Skeletal muscle satellite cell (primary cell): ENCODE data around the gene UBB. TPM values are rescaled to one million over a fixed set of nuclear protein-coding genes. Genes with fewer than 3 reads are reported as not detected.

Experiments used
- H3K27me3 ChIP-seq: 2 replicates; pipeline ENCODE4 v1.7.0; 2013; ENCODE audit warnings: low read length; ENCODE audit not compliant: control insufficient read depth, insufficient read depth
- H3K36me3 ChIP-seq: 2 replicates; pipeline ENCODE4 v1.7.0; 2013; ENCODE audit warnings: mild to moderate bottlenecking, control low read depth, low read length; ENCODE audit not compliant: insufficient read depth
- H3K4me1 ChIP-seq: 2 replicates; pipeline ENCODE4 v1.7.0; 2013; ENCODE audit warnings: low read length; ENCODE audit not compliant: control insufficient read depth, insufficient read depth
- H3K4me2 ChIP-seq: 2 replicates; pipeline ENCODE4 v1.7.0; 2013; ENCODE audit warnings: mild to moderate bottlenecking, low read length
- H3K4me3 ChIP-seq: 2 replicates; pipeline ENCODE4 v1.7.0; 2013; ENCODE audit warnings: low read length
- H3K9ac ChIP-seq: 2 replicates; pipeline ENCODE4 v1.7.0; 2013; ENCODE audit warnings: mild to moderate bottlenecking, low read depth, low read length, moderate library complexity
- H3K9me3 ChIP-seq: replicated peaks from 2 replicates; pipeline ENCODE4 v1.7.0; 2013; ENCODE audit warnings: mild to moderate bottlenecking, control low read depth, low read length
- total RNA-seq: library from RNA; depleted of rRNA; stranded (reverse); fragments of >200 nt; gene quantifications from 2 replicates; pipeline ENCODE4 v1.2.3, GENCODE V29; 2012; rRNA removed

The UBB gene
- total RNA-seq: 1,088 and 1,189 TPM in 2 replicates

DNA sequence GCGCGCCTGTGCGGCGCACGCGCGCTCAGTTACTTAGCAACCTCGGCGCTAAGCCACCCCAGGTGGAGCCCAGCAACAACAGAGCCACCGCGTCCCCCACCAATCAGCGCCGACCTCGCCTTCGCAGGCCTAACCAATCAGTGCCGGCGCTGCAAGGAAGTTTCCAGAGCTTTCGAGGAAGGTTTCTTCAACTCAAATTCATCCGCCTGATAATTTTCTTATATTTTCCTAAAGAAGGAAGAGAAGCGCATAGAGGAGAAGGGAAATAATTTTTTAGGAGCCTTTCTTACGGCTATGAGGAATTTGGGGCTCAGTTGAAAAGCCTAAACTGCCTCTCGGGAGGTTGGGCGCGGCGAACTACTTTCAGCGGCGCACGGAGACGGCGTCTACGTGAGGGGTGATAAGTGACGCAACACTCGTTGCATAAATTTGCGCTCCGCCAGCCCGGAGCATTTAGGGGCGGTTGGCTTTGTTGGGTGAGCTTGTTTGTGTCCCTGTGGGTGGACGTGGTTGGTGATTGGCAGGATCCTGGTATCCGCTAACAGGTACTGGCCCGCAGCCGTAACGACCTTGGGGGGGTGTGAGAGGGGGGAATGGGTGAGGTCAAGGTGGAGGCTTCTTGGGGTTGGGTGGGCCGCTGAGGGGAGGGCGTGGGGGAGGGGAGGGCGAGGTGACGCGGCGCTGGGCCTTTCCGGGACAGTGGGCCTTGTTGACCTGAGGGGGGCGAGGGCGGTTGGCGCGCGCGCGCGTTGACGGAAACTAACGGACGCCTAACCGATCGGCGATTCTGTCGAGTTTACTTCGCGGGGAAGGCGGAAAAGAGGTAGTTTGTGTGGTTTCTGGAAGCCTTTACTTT lies at the start of gene UBB:
TSS of gene UBB (plus strand) at position 452 of the 856 bp plus-strand sequence. CDS start 817 bp downstream, outside the sequence.
- H3K4me1 ChIP-seq: peaks cover 25% of the 10 kb centered on the region
- no peaks in the 10 kb centered on the region for H3K27me3 ChIP-seq
- peak within 1 kb of the TSS; percentile 76 for H3K4me3 ChIP-seq
- H3K9ac ChIP-seq: peak within 1 kb of the TSS; percentile 89
- H3K9me3 ChIP-seq: no peaks in the 10 kb centered on the region
- H3K4me2 ChIP-seq: peak within 1 kb of the TSS; percentile 82
- H3K36me3 ChIP-seq: peaks cover 22% of the 10 kb centered on the region

DNA sequence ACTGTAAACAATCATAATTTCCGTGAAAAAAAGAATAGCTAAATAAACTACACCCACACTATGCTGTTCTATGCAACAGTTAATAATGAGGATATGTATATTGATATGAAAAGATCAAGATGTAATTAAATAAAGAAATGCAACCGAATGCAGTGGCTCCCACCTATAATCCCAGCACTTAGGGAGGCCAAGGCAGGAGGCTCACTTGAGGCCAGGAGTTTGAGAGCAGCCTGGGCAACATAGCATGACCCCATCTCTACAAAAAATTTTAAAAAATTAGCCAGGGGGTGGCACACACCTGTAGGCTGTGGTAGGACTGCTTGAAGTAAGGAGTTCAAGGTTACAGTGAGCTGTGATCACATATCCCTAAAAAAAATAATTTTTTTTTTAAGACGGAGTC lies 42.5 kb upstream of the UBB start:
- H3K9me3 ChIP-seq: no peaks in the 10 kb centered on the region
- H3K27me3 ChIP-seq: no peaks in the 10 kb centered on the region
- H3K4me2 ChIP-seq: no peak overlapping the region

DNA sequence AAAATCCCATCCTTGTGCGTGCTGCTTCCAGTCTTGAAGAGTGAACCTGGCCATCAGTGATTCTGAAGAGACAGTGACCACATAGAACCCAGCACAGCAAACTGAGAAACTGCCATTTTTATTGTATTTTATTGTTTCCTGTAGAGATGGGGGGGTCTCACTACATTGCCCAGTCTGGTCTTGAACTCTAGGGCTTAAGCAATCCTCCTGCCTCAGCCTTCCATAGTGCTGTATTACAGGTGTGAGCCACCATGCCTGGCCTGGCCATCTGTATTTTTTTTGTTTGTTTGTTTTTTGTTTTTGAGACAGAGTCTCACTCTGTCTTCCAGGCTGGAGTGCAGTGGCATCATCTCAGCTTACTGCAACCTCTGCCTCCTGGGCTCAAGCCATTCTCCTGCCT lies 41.5 kb upstream of the UBB start:
- no peak overlapping the region for H3K4me2 ChIP-seq
- H3K4me1 ChIP-seq: no peaks in the 10 kb centered on the region
- peaks cover 3% of the 10 kb centered on the region for H3K36me3 ChIP-seq
- H3K4me3 ChIP-seq: no peak overlapping the region
- no peaks in the 10 kb centered on the region for H3K27me3 ChIP-seq
- no peak overlapping the region for H3K9ac ChIP-seq
- H3K9me3 ChIP-seq: no peaks in the 10 kb centered on the region

More for the DNA sequence above, 42.5 kb upstream of the UBB start:
- Histone ChIP-seq H3K4me3 (no peak overlapping the region), H3K4me1 (no peaks in the 10 kb centered on the region), H3K9ac (no peak overlapping the region), H3K36me3 (no peaks in the 10 kb centered on the region)

DNA sequence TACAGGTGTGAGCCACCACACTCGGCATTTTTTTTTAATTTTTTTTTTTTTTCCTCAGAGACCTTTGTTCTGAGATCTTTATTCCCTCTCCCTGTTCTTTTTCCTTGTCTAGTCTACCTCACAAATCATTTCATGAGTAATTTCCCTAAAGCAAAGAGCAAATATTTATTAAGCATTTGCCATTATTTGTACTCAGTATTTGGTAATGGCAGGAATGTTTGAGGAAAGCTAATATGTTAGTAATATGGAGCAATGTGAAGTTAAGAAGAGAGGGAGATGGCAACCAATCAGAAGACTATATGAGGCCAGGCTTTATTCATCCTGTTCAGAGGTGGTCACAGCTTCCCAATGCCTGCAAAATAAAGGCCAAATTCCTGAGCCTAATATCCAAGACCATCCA lies 40.9 kb upstream of the UBB start:
- Histone ChIP-seq H3K9ac (no peak overlapping the region), H3K36me3 (peaks cover 4% of the 10 kb centered on the region), H3K4me3 (no peak overlapping the region), H3K9me3 (no peaks in the 10 kb centered on the region), H3K4me1 (no peaks in the 10 kb centered on the region), H3K4me2 (no peak overlapping the region), H3K27me3 (no peaks in the 10 kb centered on the region)

DNA sequence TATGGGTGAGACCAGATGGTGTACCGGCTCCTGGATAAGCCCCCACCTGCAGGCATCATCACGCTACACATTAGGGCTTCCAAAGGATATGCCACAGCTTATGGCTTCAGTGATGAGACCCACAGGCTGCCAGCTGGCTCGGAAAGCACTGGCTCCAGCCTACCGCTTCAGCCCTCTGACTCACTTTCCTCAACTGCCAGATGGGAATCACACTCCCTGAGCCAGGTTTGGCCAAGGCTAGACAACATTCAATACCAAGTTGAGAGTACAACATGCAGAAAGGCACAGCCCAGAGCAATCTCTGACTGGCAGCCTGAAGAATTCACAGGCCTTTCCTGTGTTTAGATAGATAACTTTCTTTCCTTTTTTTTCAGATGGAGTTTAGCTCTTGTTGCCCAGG lies 37.9 kb upstream of the UBB start:
- Histone ChIP-seq H3K4me1 (no peaks in the 10 kb centered on the region), H3K9me3 (no peaks in the 10 kb centered on the region), H3K4me2 (no peak overlapping the region), H3K27me3 (no peaks in the 10 kb centered on the region), H3K9ac (no peak overlapping the region), H3K36me3 (peaks cover 4% of the 10 kb centered on the region), H3K4me3 (no peak overlapping the region)

DNA sequence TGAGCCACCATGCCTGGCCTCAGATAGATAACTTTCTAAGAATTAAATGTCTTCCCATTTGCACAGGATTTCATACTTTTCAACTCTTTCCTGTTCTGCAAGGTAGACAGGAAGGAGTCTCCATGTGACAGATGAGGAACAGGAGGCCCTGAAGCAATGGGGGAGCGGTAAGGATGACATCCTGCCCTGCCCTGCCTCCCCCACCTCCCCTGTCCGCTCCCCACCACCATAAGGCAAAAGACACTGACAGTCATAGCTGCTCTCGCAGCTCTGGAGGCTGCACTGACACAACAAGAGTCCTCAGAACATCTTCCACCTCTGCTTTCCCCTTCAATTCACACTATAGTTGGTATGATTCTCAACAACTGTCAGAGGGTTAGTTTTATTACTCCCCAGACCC lies 37.3 kb upstream of the UBB start:
- no peak overlapping the region for H3K4me3 ChIP-seq
- H3K9ac ChIP-seq: no peak overlapping the region
- no peaks in the 10 kb centered on the region for H3K9me3 ChIP-seq
- H3K4me1 ChIP-seq: no peaks in the 10 kb centered on the region
- no peaks in the 10 kb centered on the region for H3K27me3 ChIP-seq
- H3K36me3 ChIP-seq: peaks cover 8% of the 10 kb centered on the region
- H3K4me2 ChIP-seq: no peak overlapping the region

DNA sequence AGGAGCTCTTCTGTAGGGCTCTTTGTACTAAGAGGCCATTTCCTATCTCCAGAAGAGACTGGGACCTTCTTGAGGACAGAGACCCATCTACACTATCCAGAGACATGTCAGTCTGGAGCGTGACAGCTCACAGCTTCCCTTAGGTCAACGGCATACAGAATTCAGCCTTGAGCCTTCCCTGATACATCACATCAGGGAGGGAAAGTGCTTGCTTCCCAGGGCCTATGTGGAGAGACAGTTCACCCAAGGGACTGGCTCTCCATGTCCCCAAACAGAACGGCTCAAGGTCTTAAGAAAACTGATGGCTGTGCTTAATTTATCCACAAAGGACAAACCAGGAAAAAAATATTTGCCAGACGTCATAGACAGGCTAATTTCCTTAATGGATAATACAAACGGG lies 35.3 kb upstream of the UBB start:
- Histone ChIP-seq H3K9me3 (no peaks in the 10 kb centered on the region), H3K4me3 (no peak overlapping the region), H3K4me1 (no peaks in the 10 kb centered on the region), H3K9ac (no peak overlapping the region), H3K4me2 (no peak overlapping the region), H3K27me3 (no peaks in the 10 kb centered on the region), H3K36me3 (peaks cover 9% of the 10 kb centered on the region)

DNA sequence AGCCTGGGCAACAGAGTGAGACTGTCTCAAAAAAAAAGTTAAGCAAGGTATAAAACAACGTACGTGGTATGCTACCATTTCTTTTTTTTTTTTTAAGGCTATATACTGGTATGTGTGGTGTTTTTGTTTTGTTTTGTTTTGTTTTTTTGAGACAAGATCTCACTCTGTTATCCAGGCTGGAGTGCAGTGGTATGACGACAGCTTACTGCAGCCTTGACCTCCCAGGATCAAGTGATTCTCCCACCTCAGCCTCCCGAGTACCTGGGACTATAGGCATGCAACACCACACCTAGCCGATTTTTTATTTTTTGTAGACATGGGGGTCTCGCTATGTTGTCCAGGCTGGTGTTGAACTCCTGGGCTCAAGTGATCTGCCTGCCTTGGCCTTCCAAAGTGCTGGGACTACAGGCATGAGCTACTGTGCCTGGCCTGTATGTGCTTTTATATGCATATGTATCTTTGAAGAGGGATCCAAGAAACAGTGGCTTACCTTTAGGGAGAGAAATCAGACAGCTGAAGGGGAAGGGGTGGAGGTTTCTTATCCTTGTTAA lies 34.1 kb upstream of the UBB start:
- Histone ChIP-seq H3K9me3 (no peaks in the 10 kb centered on the region), H3K4me1 (peaks cover 5% of the 10 kb centered on the region), H3K9ac (no peak overlapping the region), H3K4me3 (no peak overlapping the region), H3K27me3 (no peaks in the 10 kb centered on the region), H3K4me2 (no peak overlapping the region), H3K36me3 (peaks cover 9% of the 10 kb centered on the region)

DNA sequence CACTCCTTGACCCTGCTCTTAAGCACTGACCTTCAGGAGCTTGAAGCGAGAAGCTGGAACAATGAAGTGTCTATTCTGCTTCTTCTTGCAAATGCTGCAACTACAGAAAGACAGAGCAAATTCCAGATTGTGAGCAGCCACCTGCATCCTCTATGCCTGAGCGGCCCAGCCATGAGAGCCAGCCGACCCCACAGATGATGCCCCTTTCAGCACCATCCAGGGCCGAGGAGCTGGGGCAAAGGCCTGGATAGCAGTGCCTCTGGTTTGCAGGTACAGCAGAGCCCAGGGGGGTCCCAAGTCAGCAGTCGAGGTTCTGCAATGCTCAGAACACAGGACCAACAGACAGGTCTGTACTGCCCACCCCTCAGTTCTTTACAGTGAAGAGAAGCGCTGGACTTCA lies 32.3 kb upstream of the UBB start:
- Histone ChIP-seq H3K9me3 (no peaks in the 10 kb centered on the region), H3K27me3 (no peaks in the 10 kb centered on the region), H3K4me1 (peaks cover 8% of the 10 kb centered on the region), H3K9ac (no peak overlapping the region), H3K4me2 (no peak overlapping the region), H3K4me3 (no peak overlapping the region), H3K36me3 (peaks cover 9% of the 10 kb centered on the region)

DNA sequence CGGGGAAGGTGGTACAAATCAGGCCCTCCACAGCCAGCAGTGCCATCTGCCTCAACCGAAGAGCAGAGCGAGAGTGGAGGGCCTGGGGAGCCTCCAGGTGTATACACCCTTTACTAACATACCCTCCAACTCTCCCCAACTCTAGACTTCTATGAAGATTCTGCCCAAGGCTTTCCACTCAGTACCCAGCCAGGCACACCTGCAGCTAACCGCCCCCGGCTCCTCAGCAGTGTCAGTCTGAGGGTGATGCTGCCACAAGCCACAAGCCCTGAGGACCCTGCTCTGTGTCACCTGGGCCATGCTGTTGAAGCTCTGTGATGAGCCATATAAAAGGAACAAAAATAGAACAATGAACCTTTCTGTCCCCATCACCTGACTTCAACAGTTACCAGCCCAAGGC lies 31.5 kb upstream of the UBB start:
- Histone ChIP-seq H3K27me3 (no peaks in the 10 kb centered on the region), H3K4me3 (no peak overlapping the region), H3K9me3 (no peaks in the 10 kb centered on the region), H3K36me3 (peaks cover 5% of the 10 kb centered on the region), H3K4me2 (no peak overlapping the region), H3K4me1 (peaks cover 8% of the 10 kb centered on the region), H3K9ac (no peak overlapping the region)

DNA sequence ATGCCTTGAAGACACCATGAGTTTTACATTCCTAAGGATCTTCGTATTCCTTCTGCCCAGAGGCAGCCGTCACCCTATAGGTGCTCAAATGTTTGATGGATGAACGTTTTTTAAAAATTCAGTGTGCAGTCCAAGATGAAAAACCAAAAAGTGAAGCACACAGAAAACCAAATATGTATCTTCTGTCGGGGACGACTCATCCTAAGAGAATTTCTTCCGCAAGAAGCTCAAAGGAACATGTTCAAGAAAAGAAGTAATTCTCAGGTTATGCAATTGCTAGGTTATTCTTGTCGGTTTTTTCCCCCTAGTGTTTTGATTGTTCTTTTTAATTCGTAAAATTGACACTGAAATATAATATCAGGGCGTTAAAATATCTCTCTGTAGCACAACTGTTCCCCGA lies 29.1 kb upstream of the UBB start:
- peaks cover 4% of the 10 kb centered on the region for H3K36me3 ChIP-seq
- H3K27me3 ChIP-seq: no peaks in the 10 kb centered on the region
- H3K4me1 ChIP-seq: peaks cover 8% of the 10 kb centered on the region
- peak overlapping the region; percentile 86 for H3K4me2 ChIP-seq
- H3K9ac ChIP-seq: peak overlapping the region; percentile 68
- H3K9me3 ChIP-seq: no peaks in the 10 kb centered on the region
- H3K4me3 ChIP-seq: peak overlapping the region; percentile 68

DNA sequence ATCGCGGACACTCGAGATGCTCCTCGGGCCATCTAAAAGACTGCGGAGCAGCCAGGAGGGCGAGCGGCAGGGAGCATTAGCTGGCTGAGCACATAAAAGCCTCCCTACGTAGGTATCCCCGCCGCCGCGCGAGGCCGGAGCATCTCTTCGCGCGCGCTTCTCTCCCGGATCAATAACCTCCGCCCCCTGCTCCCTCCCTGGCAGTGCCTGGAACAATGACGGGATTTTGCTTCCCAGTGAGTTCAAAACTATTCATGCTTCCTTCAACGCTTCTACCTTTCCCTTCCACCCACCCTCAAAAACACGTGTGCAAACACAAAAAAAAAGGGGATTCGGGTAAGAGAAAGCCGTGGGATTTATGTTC lies 28.6 kb upstream of the UBB start:
- peaks cover 8% of the 10 kb centered on the region for H3K4me1 ChIP-seq
- H3K36me3 ChIP-seq: peaks cover 4% of the 10 kb centered on the region
- H3K4me2 ChIP-seq: peak overlapping the region; percentile 86
- peak overlapping the region; percentile 68 for H3K4me3 ChIP-seq
- H3K9me3 ChIP-seq: no peaks in the 10 kb centered on the region
- peak overlapping the region; percentile 68 for H3K9ac ChIP-seq
- H3K27me3 ChIP-seq: no peaks in the 10 kb centered on the region
